HL-60 (cell line): ENCODE results near the gene SMIM45.

ENCODE experiments used
- POLR2AphosphoS5 ChIP-seq: IDR thresholded peaks from 2 replicates; pipeline ENCODE4 v1.6.1; 2012; ENCODE audit warnings: low read depth
- TF ChIP-seq, protein P1 (sequence below): IDR thresholded peaks from one replicate; pipeline ENCODE4 v1.5.1; 2011; ENCODE audit warnings: low read length, control low read depth, inconsistent platforms; ENCODE audit not compliant: insufficient read depth
- TF ChIP-seq, protein P2 (sequence below): IDR thresholded peaks from 2 replicates; pipeline ENCODE4 v1.6.1; 2012; ENCODE audit warnings: low read depth; ENCODE audit not compliant: insufficient replicate concordance

DNA sequence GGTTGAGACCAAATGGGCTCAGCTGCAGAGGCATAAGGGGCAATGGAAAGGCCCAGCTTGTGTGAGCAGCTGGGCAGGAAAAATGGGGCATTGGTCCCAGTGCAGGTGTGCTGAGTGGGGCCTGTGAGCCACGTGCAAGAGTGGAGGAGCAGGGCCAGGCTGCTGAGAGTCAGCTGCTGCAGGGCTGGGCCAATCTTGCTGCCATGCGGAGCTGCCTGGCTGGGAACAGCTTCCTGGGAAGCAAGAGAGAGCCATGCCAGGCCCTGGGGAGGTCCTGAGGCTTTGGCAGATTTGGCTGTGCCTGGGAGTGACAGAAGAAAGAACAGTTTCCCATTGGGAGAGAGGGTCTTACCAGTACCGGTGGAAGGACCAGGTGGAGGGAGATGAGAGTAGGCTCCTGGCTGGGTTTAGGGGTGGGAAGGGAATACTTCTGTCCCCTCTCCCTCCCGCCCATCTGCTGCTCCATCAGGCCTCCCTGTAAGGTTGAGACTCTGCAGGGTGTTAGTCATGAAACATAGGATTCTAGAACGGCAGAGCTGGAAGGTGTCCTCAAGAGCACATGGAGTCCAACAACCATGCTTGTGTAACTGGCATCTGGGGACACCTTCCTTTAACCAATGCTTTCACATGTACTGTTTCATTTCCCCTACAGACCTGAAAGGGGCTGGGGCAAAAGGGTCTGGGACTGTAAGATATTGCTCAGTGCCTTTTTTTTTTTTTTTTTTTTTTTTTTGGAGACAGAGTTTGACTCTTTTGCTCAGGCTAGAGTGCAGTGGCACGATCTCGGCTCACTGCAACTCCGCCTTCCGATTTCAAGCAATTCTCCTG lies 27.7 kb downstream of the SMIM45 start:
- no peak for TF ChIP-seq POLR2AphosphoS5
- TF ChIP-seq, protein P1, sequence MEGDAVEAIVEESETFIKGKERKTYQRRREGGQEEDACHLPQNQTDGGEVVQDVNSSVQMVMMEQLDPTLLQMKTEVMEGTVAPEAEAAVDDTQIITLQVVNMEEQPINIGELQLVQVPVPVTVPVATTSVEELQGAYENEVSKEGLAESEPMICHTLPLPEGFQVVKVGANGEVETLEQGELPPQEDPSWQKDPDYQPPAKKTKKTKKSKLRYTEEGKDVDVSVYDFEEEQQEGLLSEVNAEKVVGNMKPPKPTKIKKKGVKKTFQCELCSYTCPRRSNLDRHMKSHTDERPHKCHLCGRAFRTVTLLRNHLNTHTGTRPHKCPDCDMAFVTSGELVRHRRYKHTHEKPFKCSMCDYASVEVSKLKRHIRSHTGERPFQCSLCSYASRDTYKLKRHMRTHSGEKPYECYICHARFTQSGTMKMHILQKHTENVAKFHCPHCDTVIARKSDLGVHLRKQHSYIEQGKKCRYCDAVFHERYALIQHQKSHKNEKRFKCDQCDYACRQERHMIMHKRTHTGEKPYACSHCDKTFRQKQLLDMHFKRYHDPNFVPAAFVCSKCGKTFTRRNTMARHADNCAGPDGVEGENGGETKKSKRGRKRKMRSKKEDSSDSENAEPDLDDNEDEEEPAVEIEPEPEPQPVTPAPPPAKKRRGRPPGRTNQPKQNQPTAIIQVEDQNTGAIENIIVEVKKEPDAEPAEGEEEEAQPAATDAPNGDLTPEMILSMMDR: no peak
- TF ChIP-seq, protein P2, sequence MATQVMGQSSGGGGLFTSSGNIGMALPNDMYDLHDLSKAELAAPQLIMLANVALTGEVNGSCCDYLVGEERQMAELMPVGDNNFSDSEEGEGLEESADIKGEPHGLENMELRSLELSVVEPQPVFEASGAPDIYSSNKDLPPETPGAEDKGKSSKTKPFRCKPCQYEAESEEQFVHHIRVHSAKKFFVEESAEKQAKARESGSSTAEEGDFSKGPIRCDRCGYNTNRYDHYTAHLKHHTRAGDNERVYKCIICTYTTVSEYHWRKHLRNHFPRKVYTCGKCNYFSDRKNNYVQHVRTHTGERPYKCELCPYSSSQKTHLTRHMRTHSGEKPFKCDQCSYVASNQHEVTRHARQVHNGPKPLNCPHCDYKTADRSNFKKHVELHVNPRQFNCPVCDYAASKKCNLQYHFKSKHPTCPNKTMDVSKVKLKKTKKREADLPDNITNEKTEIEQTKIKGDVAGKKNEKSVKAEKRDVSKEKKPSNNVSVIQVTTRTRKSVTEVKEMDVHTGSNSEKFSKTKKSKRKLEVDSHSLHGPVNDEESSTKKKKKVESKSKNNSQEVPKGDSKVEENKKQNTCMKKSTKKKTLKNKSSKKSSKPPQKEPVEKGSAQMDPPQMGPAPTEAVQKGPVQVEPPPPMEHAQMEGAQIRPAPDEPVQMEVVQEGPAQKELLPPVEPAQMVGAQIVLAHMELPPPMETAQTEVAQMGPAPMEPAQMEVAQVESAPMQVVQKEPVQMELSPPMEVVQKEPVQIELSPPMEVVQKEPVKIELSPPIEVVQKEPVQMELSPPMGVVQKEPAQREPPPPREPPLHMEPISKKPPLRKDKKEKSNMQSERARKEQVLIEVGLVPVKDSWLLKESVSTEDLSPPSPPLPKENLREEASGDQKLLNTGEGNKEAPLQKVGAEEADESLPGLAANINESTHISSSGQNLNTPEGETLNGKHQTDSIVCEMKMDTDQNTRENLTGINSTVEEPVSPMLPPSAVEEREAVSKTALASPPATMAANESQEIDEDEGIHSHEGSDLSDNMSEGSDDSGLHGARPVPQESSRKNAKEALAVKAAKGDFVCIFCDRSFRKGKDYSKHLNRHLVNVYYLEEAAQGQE: no peak
